Measurements from ENCODE around the gene TMEM214. TPM values are rescaled to one million over a fixed set of nuclear protein-coding genes. Genes with fewer than 3 reads are reported as not detected.

The TMEM214 gene
- total RNA-seq, 1 experiment from 2014 or later: 55.3 TPM

- Histone ChIP-seq H3T11ph (ENCODE audit: low read length) (no peak overlapping the region), H2BK12ac (ENCODE audit: insufficient read length, low read depth, low read length) (no peak overlapping the region), H2BK20ac (ENCODE audit: low read depth, low read length, poor library complexity, severe bottlenecking) (no peak overlapping the region), H3K4me2 (ENCODE audit: insufficient read depth, insufficient read length, low read length) (no peak overlapping the region), H3K23me2 (ENCODE audit: insufficient read length, low read depth, low read length, poor library complexity, severe bottlenecking) (peaks cover 10% of the 10 kb centered on the region), H2BK5ac (ENCODE audit: insufficient read length, low read length) (no peak overlapping the region), H2AK5ac (ENCODE audit: insufficient read length, low read length) (no peak overlapping the region), H3K4ac (ENCODE audit: low read depth, low read length) (no peak overlapping the region), H2BK15ac (ENCODE audit: low read depth, low read length) (no peak overlapping the region), H3K9me3 (ENCODE audit: control insufficient read depth, low read depth, low read length) (no peaks in the 10 kb centered on the region), H3K23ac (ENCODE audit: insufficient read length, low read depth, low read length) (no peak overlapping the region), H3K56ac (ENCODE audit: insufficient read length, low read depth, low read length) (no peak overlapping the region), H3K27ac (ENCODE audit: insufficient read length, low read depth, low read length) (no peak overlapping the region), H3K18ac (ENCODE audit: insufficient read length, low read depth, low read length) (no peak overlapping the region), H3K9ac (ENCODE audit: extremely low read depth, insufficient read length, low read length) (no peak overlapping the region), H4K20me1 (ENCODE audit: control insufficient read depth, insufficient read depth, insufficient read length) (no peaks in the 10 kb centered on the region), H4K5ac (ENCODE audit: insufficient read length, low read depth, low read length) (no peak overlapping the region), H3K14ac (ENCODE audit: insufficient read depth, low read length) (no peak overlapping the region), H2BK120ac (ENCODE audit: low read depth, low read length, poor library complexity, severe bottlenecking) (no peak overlapping the region), H4K91ac (ENCODE audit: insufficient read length, low read depth, low read length) (no peak overlapping the region), H3K4me1 (ENCODE audit: insufficient read depth, low read length) (peaks cover 4% of the 10 kb centered on the region; the same call in 1 of the 2 replicates), H3K79me1 (ENCODE audit: insufficient read depth, low read depth, low read length, poor library complexity, severe bottlenecking) (no peaks in the 10 kb centered on the region), H3K27me3 (ENCODE audit: insufficient read depth, low read length) (no peaks in the 10 kb centered on the region), H3K79me2 (ENCODE audit: insufficient read depth, low read length) (no peaks in the 10 kb centered on the region), H2AFZ (ENCODE audit: low read length) (no peak overlapping the region), H4K8ac (replicated peaks; ENCODE audit: insufficient read length, low read depth, low read length) (no peak overlapping the region)
- peak overlapping the region; percentile 12 to 94; a peak in 2 of 5 replicates for H3K4me3 Mint-ChIP-seq
- H3K9me3 Mint-ChIP-seq: peaks cover 6 to 7% of the 10 kb centered on the region in 2 experiments; a peak in 4 of 5 replicates
- H3K27ac Mint-ChIP-seq: no peak overlapping the region
- WGBS (ENCODE audit: extremely low coverage, insufficient read length, low lambda C conversion rate): no CpG with 5 or more reads among the region's 8 CpGs
- TF ChIP-seq, protein P1, sequence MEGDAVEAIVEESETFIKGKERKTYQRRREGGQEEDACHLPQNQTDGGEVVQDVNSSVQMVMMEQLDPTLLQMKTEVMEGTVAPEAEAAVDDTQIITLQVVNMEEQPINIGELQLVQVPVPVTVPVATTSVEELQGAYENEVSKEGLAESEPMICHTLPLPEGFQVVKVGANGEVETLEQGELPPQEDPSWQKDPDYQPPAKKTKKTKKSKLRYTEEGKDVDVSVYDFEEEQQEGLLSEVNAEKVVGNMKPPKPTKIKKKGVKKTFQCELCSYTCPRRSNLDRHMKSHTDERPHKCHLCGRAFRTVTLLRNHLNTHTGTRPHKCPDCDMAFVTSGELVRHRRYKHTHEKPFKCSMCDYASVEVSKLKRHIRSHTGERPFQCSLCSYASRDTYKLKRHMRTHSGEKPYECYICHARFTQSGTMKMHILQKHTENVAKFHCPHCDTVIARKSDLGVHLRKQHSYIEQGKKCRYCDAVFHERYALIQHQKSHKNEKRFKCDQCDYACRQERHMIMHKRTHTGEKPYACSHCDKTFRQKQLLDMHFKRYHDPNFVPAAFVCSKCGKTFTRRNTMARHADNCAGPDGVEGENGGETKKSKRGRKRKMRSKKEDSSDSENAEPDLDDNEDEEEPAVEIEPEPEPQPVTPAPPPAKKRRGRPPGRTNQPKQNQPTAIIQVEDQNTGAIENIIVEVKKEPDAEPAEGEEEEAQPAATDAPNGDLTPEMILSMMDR (conservative IDR thresholded peaks at IDR 0.05): no peak
- H3K36me3 Mint-ChIP-seq (ENCODE audit: insufficient read depth in 1 of 3, low read depth in 3 of 3): peaks cover 23 to 50% (median 35%) of the 10 kb centered on the region in 3 experiments
- DNase-seq: no peak
- H3K27me3 Mint-ChIP-seq (ENCODE audit: low read depth): peaks cover 6% of the 10 kb centered on the region
- peaks cover 10 to 14% of the 10 kb centered on the region in 2 experiments for H3K4me1 Mint-ChIP-seq
These were observed 21.0 kb downstream of the TMEM214 start for GRCh38 chr2:27053776-27054175.
